K562 (cell line): ENCODE data around the gene NKD1. TPM values are rescaled to one million over a fixed set of nuclear protein-coding genes. Genes with fewer than 3 reads are reported as not detected.

Experiments used
- ATAC-seq: fragments of 200-7000 bp; cut with Tn5 transposase; 3 replicates; pipeline ENCODE4 v1.9.1; 2020; ENCODE audit warnings: moderate library complexity
- BruUV-seq: library from RNA; stranded (reverse); fragments of 400-500 nt; replicated peaks from 2 replicates; lab custom pipeline; 2021; lab: Mats Ljungman, UMichigan
- CTCF ChIA-PET: fragments of 300-600 bp; formaldehyde crosslinking; extraction: SDS; loops from one replicate; lab custom pipeline; 2021; ENCODE audit warnings: low intra/inter-chr PET ratio; lab: Yijun Ruan, JAX
- POLR2A ChIA-PET: fragments of 300-600, 350-650 bp; sonication (Branson Sonifier 250); formaldehyde crosslinking; extraction: SDS; loops from one replicate; lab custom pipeline; 2021; ENCODE audit warnings: antibody characterized with exemption, inconsistent platforms; lab: Yijun Ruan, JAX
- DNase-seq, 4 experiments: peaks; one replicate each; pipeline versions ENCODE4 v3.0.0 to v3.0.0-alpha.2; 2011 to 2018; ENCODE audit warnings: low spot score in 3 of 4, mixed read lengths in 3 of 4; ENCODE audit errors: extremely low read depth in 1 of 4
- FAIRE-seq: peaks from 2 replicates; lab custom pipeline; 2011; peaks lifted over from hg19 to GRCh38; lab: Jason Lieb, UNC
- H2AFZ ChIP-seq: 2 replicates; pipeline ENCODE4 v1.6.0; 2011; ENCODE audit warnings: low read depth, low read length, control low read depth, inconsistent platforms
- H3K27ac ChIP-seq: fragments of 200-600 bp; 3 replicates; pipeline ENCODE4 v1.8.0; 2011; ENCODE audit warnings: low read depth, mild to moderate bottlenecking, control low read depth, inconsistent platforms, low read length, moderate library complexity, mixed read lengths; ENCODE audit errors: extremely low read depth
- H3K27me3 ChIP-seq, 2 experiments: fragments of 300-600 bp in 1 of 2; 2 replicates in 1 of 2; 3 replicates in 1 of 2; pipeline versions ENCODE4 v1.6.0 to v1.8.0; 2011; ENCODE audit warnings: inconsistent platforms in 2 of 2, low read length in 2 of 2, mild to moderate bottlenecking in 1 of 2, mixed read lengths in 1 of 2, moderate library complexity in 1 of 2; ENCODE audit not compliant: control insufficient read depth in 2 of 2, insufficient read depth in 2 of 2
- H3K36me3 ChIP-seq: fragments of 300-600 bp; 3 replicates; pipeline ENCODE4 v1.8.0; 2011; ENCODE audit warnings: mild to moderate bottlenecking, low read length, inconsistent platforms; ENCODE audit not compliant: control insufficient read depth, insufficient read depth
- H3K4me1 ChIP-seq, 2 experiments: fragments of 200-600 bp in 1 of 2; replicated peaks in 1 of 2; 2 replicates in 1 of 2; 3 replicates in 1 of 2; pipeline versions ENCODE4 v1.5.1 to v1.8.0; 2011; ENCODE audit warnings: inconsistent platforms in 2 of 2, low read length in 2 of 2, mild to moderate bottlenecking in 1 of 2, mixed read lengths in 1 of 2, moderate library complexity in 1 of 2; ENCODE audit not compliant: control insufficient read depth in 2 of 2, insufficient read depth in 2 of 2
- H3K4me2 ChIP-seq: 2 replicates; pipeline ENCODE4 v1.6.1; 2011; ENCODE audit warnings: low read length, control low read depth, inconsistent platforms, mixed read lengths; ENCODE audit not compliant: insufficient read depth
- H3K4me3 ChIP-seq: fragments of 200-600 bp; sonication (generic), shearing (Covaris generic); 2 replicates; pipeline ENCODE4 v1.5.1; 2016; ENCODE audit warnings: control low read depth, inconsistent platforms
- H3K79me2 ChIP-seq: fragments of 200-600 bp; 3 replicates; pipeline ENCODE4 v1.8.0; 2011; ENCODE audit warnings: low read length, inconsistent platforms; ENCODE audit not compliant: control insufficient read depth, insufficient read depth
- H3K9ac ChIP-seq, 2 experiments: 2 replicates each; pipeline versions ENCODE4 v1.6.0 to v1.6.1; 2011; ENCODE audit warnings: low read depth in 2 of 2, low read length in 2 of 2, control low read depth in 1 of 2, inconsistent platforms in 1 of 2, mild to moderate bottlenecking in 1 of 2, mixed read lengths in 1 of 2; ENCODE audit not compliant: insufficient read depth in 1 of 2
- H3K9me1 ChIP-seq: one replicate; pipeline ENCODE4 v1.6.0; 2011; ENCODE audit warnings: inconsistent platforms, mild to moderate bottlenecking, low read length, moderate library complexity; ENCODE audit not compliant: control insufficient read depth, insufficient read depth
- H3K9me3 ChIP-seq: replicated peaks from 2 replicates; pipeline ENCODE4 v1.5.1; 2011; ENCODE audit warnings: low read depth, low read length, inconsistent platforms; ENCODE audit not compliant: control insufficient read depth, insufficient read depth
- H4K20me1 ChIP-seq: replicated peaks from 2 replicates; pipeline ENCODE4 v1.6.1; 2011; ENCODE audit warnings: low read length, inconsistent platforms, mixed read lengths; ENCODE audit not compliant: control insufficient read depth, insufficient read depth
- ARID2 ChIP-seq: fragments of 450-650 bp; IDR thresholded peaks from 2 replicates; pipeline ENCODE4 v1.6.1; 2017; ENCODE audit warnings: antibody characterized with exemption, mild to moderate bottlenecking
- EWSR1 ChIP-seq: fragments of 450-650 bp; IDR thresholded peaks from 2 replicates; pipeline ENCODE4 v1.6.1; 2018; ENCODE audit warnings: borderline replicate concordance, mild to moderate bottlenecking, low read depth, moderate library complexity; ENCODE audit not compliant: partially characterized antibody
- GABPB2 ChIP-seq: fragments of 250-450 bp; sonication (Bioruptor Pico); conservative IDR thresholded peaks from 2 replicates; pipeline ENCODE4 v1.5.1; 2021; ENCODE audit warnings: mild to moderate bottlenecking
- HNRNPK ChIP-seq: fragments of 200-400 bp; formaldehyde crosslinking; IDR thresholded peaks from one replicate; pipeline ENCODE4 v1.6.1; 2018; ENCODE audit warnings: mild to moderate bottlenecking, low read depth, low read length; ENCODE audit not compliant: poor library complexity, severe bottlenecking
- KDM1A ChIP-seq, 2 experiments: fragments of 450-650 bp; IDR thresholded peaks; 2 replicates each; pipeline ENCODE4 v1.6.1; 2016; ENCODE audit warnings: mild to moderate bottlenecking in 2 of 2
- L3MBTL2 ChIP-seq: fragments of 450-650 bp; IDR thresholded peaks from 2 replicates; pipeline ENCODE4 v1.6.1; 2016; ENCODE audit warnings: mild to moderate bottlenecking, moderate library complexity
- LEF1 ChIP-seq: fragments of 450-650 bp; IDR thresholded peaks from 2 replicates; pipeline ENCODE4 v1.6.1; 2016; ENCODE audit warnings: mild to moderate bottlenecking
- MED1 ChIP-seq: sonication (generic); formaldehyde crosslinking; IDR thresholded peaks from 2 replicates; pipeline ENCODE4 v1.8.1; 2023; ENCODE audit warnings: missing genetic modification reagents, borderline replicate concordance
- MITF ChIP-seq: IDR thresholded peaks from 2 replicates; pipeline ENCODE4 v1.6.1; 2014; ENCODE audit warnings: antibody characterized with exemption
- PHF20 ChIP-seq: fragments of 450-650 bp; IDR thresholded peaks from 2 replicates; pipeline ENCODE4 v1.6.1; 2018; ENCODE audit not compliant: partially characterized antibody
- RAD51 ChIP-seq: fragments of 450-650 bp; IDR thresholded peaks from 2 replicates; pipeline ENCODE4 v1.7.1; 2016; ENCODE audit warnings: low read depth, mild to moderate bottlenecking, borderline replicate concordance
- RBBP5 ChIP-seq: fragments of 200-600 bp; sonication (generic); IDR thresholded peaks from 2 replicates; pipeline ENCODE4 v1.6.1; 2012; ENCODE audit warnings: borderline replicate concordance, mild to moderate bottlenecking, low read length, control low read depth, inconsistent platforms; ENCODE audit not compliant: insufficient read depth, poor library complexity, severe bottlenecking
- RHOXF2B ChIP-seq: fragments of 250-450 bp; sonication (Bioruptor Pico); conservative IDR thresholded peaks from 2 replicates; pipeline ENCODE4 v1.5.1; 2021
- SMAD4 ChIP-seq: fragments of 250-450 bp; sonication (Bioruptor Pico); conservative IDR thresholded peaks from 2 replicates; pipeline ENCODE4 v1.8.0; 2021; ENCODE audit warnings: inconsistent platforms, mild to moderate bottlenecking, moderate library complexity
- SREBF2 ChIP-seq: sonication (generic); formaldehyde crosslinking; IDR thresholded peaks from 2 replicates; pipeline ENCODE4 v1.4.0; 2020; ENCODE audit warnings: mild to moderate bottlenecking, missing genetic modification reagents
- ZFX ChIP-seq: sonication (generic); formaldehyde crosslinking; IDR thresholded peaks from 2 replicates; pipeline ENCODE4 v1.8.0; 2022; ENCODE audit warnings: mild to moderate bottlenecking, missing genetic modification reagents, moderate library complexity
- ZNF121 ChIP-seq: sonication (generic); formaldehyde crosslinking; conservative IDR thresholded peaks from 2 replicates; pipeline ENCODE4 v1.8.0; 2022; ENCODE audit warnings: missing genetic modification reagents
- ZSCAN29 ChIP-seq: fragments of 450-650 bp; IDR thresholded peaks from 2 replicates; pipeline ENCODE4 v1.6.1; 2017
- whole genome bisulfite sequencing: fragments of 100-300 bp; shearing (Covaris generic); methylation state at CpG from one replicate; pipeline ENCODE4 v1.1.6; 2016; ENCODE audit warnings: low coverage, mixed read lengths; ENCODE audit not compliant: insufficient coverage; ENCODE audit errors: missing lambda C conversion rate; 5-methylcytosine and 5-hydroxymethylcytosine counted together
- in situ Hi-C: fragments of 300-500 bp; cut with MboI; formaldehyde crosslinking; loops from 4 replicates; pipeline ENCODE4 v1.15.0; 2018; ENCODE audit warnings: inconsistent platforms, mixed read lengths
- intact Hi-C: fragments of 100-400 bp; cut with micrococcal nuclease; formaldehyde crosslinking; loops from 2 replicates; pipeline ENCODE4 v1.14.2; 2022
- polyA plus RNA-seq, 8 experiments: library from polyadenylated mRNA; depleted of rRNA in 4 of 8; stranded (reverse) in 5 of 8; unstranded in 3 of 8; fragments of >200 nt; fragmentation: Nextera tagmentation in 2 of 8; fragmentation: Illumina TruSeq in 1 of 8; extraction: Ambion mirVana in 2 of 8; extraction: Trizol in 1 of 8; gene quantifications; 2 replicates each; pipeline versions ENCODE4 v1.2.1 to v1.2.3, GENCODE V29; 2011 to 2014; ENCODE audit warnings: inconsistent platforms in 1 of 8, missing spikeins in 1 of 8
- total RNA-seq, 7 experiments: library from RNA; depleted of rRNA in 6 of 7; stranded (reverse); fragments of >200 nt in 6 of 7; fragmentation: Illumina TruSeq in 2 of 7; extraction: Trizol in 2 of 7; gene quantifications; 2 replicates each; pipeline versions ENCODE4 v1.2.1 to v1.2.3, GENCODE V29; 2011 to 2021; ENCODE audit warnings: low replicate concordance in 1 of 7
- TF ChIP-seq, protein P1 (sequence below), 2 experiments: fragments of 200-800 bp in 1 of 2; sonication (Bioruptor generic) in 1 of 2; sonication (generic) in 1 of 2; formaldehyde crosslinking in 1 of 2; IDR thresholded peaks in 1 of 2; conservative IDR thresholded peaks in 1 of 2; 2 replicates each; pipeline versions ENCODE4 v1.5.0 to v1.6.1; 2016 to 2020; ENCODE audit warnings: missing compliant biosample characterization in 1 of 2, missing genetic modification characterization in 1 of 2, missing genetic modification reagents in 1 of 2
- TF ChIP-seq, protein P2 (sequence below): fragments of 450-650 bp; IDR thresholded peaks from 2 replicates; pipeline ENCODE4 v1.6.1; 2017; ENCODE audit warnings: mild to moderate bottlenecking, moderate library complexity

NKD1 gene
- total and polyA plus RNA-seq, 9 of the 15 experiments (the other 6 are each of a cell fraction or from before 2014, with no cell fraction given), result under 0.01 to 0.24 (median 0.04) TPM; not detected in 2

- TF ChIP-seq ARID2 (no peak), RBBP5 (no peak), HNRNPK (no peak), SMAD4 (CRISPR knock-in tag) (no peak), PHF20 (no peak)
- TF ChIP-seq, protein P1, sequence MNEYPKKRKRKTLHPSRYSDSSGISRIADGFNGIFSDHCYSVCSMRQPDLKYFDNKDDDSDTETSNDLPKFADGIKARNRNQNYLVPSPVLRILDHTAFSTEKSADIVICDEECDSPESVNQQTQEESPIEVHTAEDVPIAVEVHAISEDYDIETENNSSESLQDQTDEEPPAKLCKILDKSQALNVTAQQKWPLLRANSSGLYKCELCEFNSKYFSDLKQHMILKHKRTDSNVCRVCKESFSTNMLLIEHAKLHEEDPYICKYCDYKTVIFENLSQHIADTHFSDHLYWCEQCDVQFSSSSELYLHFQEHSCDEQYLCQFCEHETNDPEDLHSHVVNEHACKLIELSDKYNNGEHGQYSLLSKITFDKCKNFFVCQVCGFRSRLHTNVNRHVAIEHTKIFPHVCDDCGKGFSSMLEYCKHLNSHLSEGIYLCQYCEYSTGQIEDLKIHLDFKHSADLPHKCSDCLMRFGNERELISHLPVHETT (CRISPR knock-in tag; conservative IDR thresholded peaks at IDR 0.05 in 1 of 2, IDR thresholded peaks at IDR 0.05 in 1 of 2), result no peak
- TF ChIP-seq, protein P2, sequence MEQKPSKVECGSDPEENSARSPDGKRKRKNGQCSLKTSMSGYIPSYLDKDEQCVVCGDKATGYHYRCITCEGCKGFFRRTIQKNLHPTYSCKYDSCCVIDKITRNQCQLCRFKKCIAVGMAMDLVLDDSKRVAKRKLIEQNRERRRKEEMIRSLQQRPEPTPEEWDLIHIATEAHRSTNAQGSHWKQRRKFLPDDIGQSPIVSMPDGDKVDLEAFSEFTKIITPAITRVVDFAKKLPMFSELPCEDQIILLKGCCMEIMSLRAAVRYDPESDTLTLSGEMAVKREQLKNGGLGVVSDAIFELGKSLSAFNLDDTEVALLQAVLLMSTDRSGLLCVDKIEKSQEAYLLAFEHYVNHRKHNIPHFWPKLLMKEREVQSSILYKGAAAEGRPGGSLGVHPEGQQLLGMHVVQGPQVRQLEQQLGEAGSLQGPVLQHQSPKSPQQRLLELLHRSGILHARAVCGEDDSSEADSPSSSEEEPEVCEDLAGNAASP, result no peak
These were observed 26.5 kb downstream of the NKD1 start (continued) for GRCh38 chr16:50574745-50575136.

GRCh38 chr16:50575743-50576142 lies 27.5 kb downstream of the NKD1 start:
- no peaks in the 10 kb centered on the region for H3K4me1 ChIP-seq
- CTCF ChIA-PET, result no interaction called here
- in situ Hi-C loops, result no loop called here
- TF ChIP-seq SREBF2 (CRISPR knock-in tag) (no peak), ZSCAN29 (no peak), LEF1 (no peak), EWSR1 (no peak), MED1 (no peak), ZNF121 (CRISPR knock-in tag) (no peak), KDM1A (IDR thresholded peaks at IDR 0.05) (no peak), ZFX (CRISPR knock-in tag) (no peak), L3MBTL2 (no peak), MITF (no peak), RHOXF2B (CRISPR knock-in tag) (no peak), RAD51 (no peak), GABPB2 (no peak)

More at GRCh38 chr16:50575743-50576142, 27.5 kb downstream of the NKD1 start:
- Histone ChIP-seq H3K9ac (no peak overlapping the region), H3K27ac (no peak overlapping the region), H3K9me1 (no peaks in the 10 kb centered on the region), H3K9me3 (no peaks in the 10 kb centered on the region), H3K27me3 (peaks cover 16 to 62% of the 10 kb centered on the region in 2 experiments), H3K36me3 (no peaks in the 10 kb centered on the region), H3K79me2 (no peaks in the 10 kb centered on the region), H3K4me2 (no peak overlapping the region), H4K20me1 (no peaks in the 10 kb centered on the region), H3K4me3 (no peak overlapping the region), H2AFZ (no peak overlapping the region)
- ATAC-seq, result no peak
- no peak for FAIRE-seq
- no peak for DNase-seq
- intact Hi-C loops, result no loop called here
- 4% methylated on average over 2 of the region's 2 CpGs for WGBS
- POLR2A ChIA-PET, result no interaction called here
- no TSS peak for BruUV-seq
